DND-41 (cell line): ENCODE results near the gene JUP.

Experiments used
- EZH2 ChIP-seq: IDR thresholded peaks from 3 replicates; pipeline ENCODE4 v1.6.1; 2012; ENCODE audit warnings: borderline replicate concordance, low read depth, mild to moderate bottlenecking, moderate library complexity, low read length, inconsistent platforms; ENCODE audit not compliant: severe bottlenecking
- TF ChIP-seq, protein P1 (sequence below): IDR thresholded peaks from 2 replicates; pipeline ENCODE4 v1.5.1; 2012; ENCODE audit warnings: borderline replicate concordance, low read length, moderate library complexity, mild to moderate bottlenecking; ENCODE audit not compliant: poor library complexity, severe bottlenecking; ENCODE audit errors: extremely low read depth

DNA sequence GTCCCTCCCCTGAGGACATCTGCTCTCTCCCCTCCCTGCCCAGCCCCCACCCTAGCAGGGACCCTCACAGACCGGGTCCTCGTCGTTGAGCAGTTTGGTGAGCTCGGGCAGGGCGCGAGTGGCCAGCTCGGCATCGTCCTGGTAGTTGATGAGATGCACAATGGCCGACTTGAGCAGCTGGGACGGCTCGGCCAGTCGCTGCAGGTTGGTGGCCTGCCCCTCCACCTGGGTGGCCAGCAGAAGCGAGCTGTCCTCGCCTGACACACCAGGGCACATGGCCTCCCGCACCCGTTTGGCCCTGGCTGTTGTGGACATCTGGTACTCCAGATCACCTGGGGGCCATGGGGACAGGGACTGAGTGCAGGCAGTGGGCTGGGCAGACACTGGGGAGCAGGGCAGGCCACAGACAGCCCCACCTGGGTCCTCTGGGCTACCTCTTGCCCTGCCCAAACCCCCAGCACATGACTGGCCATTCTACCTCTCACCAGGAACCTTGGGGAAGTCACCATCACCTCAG is 17.1 kb downstream of the JUP start:
- no peak for TF ChIP-seq EZH2
- TF ChIP-seq, protein P1, sequence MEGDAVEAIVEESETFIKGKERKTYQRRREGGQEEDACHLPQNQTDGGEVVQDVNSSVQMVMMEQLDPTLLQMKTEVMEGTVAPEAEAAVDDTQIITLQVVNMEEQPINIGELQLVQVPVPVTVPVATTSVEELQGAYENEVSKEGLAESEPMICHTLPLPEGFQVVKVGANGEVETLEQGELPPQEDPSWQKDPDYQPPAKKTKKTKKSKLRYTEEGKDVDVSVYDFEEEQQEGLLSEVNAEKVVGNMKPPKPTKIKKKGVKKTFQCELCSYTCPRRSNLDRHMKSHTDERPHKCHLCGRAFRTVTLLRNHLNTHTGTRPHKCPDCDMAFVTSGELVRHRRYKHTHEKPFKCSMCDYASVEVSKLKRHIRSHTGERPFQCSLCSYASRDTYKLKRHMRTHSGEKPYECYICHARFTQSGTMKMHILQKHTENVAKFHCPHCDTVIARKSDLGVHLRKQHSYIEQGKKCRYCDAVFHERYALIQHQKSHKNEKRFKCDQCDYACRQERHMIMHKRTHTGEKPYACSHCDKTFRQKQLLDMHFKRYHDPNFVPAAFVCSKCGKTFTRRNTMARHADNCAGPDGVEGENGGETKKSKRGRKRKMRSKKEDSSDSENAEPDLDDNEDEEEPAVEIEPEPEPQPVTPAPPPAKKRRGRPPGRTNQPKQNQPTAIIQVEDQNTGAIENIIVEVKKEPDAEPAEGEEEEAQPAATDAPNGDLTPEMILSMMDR, result no peak
